Kidney epithelial cell (primary cell): ENCODE measurements around the gene UBE2G1. TPM values are rescaled to one million over a fixed set of nuclear protein-coding genes. Genes with fewer than 3 reads are reported as not detected.

Experiments
- DNase-seq: peaks from one replicate; pipeline ENCODE4 v3.0.0-alpha.2; 2010; ENCODE audit warnings: low read depth
- H3K27me3 ChIP-seq: 2 replicates; pipeline ENCODE4 v1.6.0; 2011; ENCODE audit warnings: low read length; ENCODE audit not compliant: control insufficient read depth, insufficient read depth
- H3K36me3 ChIP-seq: 2 replicates; pipeline ENCODE4 v1.5.1; 2011; ENCODE audit warnings: low read length; ENCODE audit not compliant: control insufficient read depth, insufficient read depth
- H3K4me3 ChIP-seq: 2 replicates; pipeline ENCODE4 v1.5.1; 2011; ENCODE audit warnings: low read depth, mild to moderate bottlenecking, control low read depth, low read length
- total RNA-seq: library from RNA; depleted of rRNA; stranded (reverse); fragments of >200 nt; gene quantifications from 2 replicates; pipeline ENCODE4 v1.2.3, GENCODE V29; 2015
- TF ChIP-seq, protein P1 (sequence below): IDR thresholded peaks from 2 replicates; pipeline ENCODE4 v1.5.1; 2011; ENCODE audit warnings: mild to moderate bottlenecking, moderate library complexity, low read length, control low read depth, inconsistent platforms; ENCODE audit not compliant: insufficient read depth, poor library complexity, severe bottlenecking

UBE2G1 gene
- total RNA-seq, 1 donor from 2014 or later, result 57.3 TPM

DNA sequence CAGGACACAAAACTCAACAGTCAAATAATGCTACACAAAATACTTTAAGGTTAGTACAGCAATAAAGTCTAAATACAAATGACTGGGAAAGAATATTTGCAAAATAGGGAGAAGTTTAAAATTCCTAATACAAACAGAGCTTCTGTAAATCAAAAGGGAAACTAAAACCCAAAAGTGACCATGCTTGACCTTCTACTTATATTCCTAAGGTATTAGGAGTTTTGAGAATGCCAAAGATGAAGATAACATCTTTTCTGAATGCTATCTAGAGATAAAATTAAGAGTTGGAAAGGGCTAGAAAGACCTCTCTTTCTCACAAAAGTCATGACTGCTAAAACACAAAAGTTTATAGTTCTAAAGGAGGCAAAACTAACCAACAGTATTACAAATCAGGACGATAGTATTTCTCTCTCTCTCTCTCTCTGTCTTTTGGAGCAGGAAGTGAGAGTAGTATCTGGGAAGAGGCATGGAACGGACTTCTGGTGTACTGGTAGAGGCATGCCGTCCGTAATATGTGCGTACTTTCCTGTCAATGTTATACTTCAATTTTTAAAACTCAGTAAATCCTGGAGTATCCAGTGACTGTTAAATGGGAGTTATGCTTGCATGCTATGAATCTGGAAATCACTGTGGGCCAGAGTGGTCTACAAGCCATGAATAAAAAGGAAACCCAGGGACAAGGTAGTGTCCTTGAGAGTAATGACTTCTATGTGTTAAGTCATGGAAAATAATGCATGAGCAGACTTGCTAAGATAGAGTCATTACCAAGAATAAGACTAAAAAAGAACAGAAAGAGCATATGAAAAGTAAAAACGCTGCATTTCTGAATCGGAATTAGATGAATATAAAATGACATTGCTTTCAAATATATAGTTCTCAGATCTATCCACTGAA, 53.0 kb downstream of the UBE2G1 start:
- TF ChIP-seq, protein P1, sequence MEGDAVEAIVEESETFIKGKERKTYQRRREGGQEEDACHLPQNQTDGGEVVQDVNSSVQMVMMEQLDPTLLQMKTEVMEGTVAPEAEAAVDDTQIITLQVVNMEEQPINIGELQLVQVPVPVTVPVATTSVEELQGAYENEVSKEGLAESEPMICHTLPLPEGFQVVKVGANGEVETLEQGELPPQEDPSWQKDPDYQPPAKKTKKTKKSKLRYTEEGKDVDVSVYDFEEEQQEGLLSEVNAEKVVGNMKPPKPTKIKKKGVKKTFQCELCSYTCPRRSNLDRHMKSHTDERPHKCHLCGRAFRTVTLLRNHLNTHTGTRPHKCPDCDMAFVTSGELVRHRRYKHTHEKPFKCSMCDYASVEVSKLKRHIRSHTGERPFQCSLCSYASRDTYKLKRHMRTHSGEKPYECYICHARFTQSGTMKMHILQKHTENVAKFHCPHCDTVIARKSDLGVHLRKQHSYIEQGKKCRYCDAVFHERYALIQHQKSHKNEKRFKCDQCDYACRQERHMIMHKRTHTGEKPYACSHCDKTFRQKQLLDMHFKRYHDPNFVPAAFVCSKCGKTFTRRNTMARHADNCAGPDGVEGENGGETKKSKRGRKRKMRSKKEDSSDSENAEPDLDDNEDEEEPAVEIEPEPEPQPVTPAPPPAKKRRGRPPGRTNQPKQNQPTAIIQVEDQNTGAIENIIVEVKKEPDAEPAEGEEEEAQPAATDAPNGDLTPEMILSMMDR, result no peak
- Histone ChIP-seq H3K27me3 (no peaks in the 10 kb centered on the region), H3K36me3 (no peaks in the 10 kb centered on the region), H3K4me3 (no peak overlapping the region)
- no peak for DNase-seq

DNA sequence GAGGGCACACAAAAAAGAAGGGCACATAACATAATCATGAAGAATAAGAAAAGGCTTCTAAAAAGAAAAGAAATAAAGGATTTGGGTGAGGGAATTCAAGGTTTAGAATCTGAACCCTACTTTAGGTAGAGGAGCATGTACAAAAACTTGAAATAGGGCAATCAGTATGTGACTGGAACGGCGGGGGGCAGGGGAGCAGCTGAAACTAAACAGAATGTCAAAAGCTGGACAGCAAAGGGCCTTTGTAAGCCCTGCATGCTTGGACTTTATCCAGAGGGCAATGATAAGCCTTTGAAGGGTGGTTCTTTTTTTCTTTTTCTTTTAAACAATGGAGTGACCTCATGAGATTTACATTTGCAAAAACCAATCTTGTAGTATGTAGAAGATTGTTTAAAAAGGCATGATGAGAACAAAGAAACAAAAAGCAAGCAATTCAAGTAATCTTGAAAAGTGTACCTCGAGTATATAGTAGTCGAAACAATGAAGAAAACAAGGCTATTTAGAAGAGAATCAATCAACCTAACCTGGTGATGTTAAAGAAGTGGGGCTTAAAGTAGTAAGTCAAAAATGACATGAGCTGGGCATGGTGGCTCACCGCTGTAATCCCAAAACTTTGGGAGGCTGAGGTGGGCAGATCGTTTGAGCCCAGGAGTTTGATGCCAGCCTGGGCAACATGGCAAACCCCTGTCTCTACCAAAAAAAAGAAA, 56.0 kb downstream of the UBE2G1 start:
- H3K4me3 ChIP-seq, result no peak overlapping the region
- TF ChIP-seq, protein P1, result no peak
- no peaks in the 10 kb centered on the region for H3K36me3 ChIP-seq
- DNase-seq, result no peak
- no peaks in the 10 kb centered on the region for H3K27me3 ChIP-seq

DNA sequence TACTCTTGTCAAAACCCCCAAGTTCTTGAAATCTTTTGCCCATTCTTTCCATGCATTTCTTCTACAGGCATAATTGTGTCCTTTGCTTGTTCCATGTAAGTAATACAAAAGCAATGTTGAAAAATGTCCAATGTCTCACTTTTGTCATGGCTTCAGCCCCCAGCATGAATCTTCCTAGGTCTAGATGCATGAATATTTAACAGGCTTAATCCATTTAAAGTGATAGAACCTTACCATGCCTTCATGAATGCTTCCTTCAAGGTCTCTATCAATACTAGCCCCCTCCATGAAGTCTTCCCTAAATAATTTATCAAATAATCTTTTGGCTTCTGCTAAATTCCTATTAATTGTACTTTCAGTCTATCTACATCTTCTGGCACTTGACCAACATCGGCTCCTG, 56.6 kb downstream of the UBE2G1 start:
- DNase-seq, result no peak
- no peak overlapping the region for H3K4me3 ChIP-seq
- H3K27me3 ChIP-seq, result no peaks in the 10 kb centered on the region
- no peaks in the 10 kb centered on the region for H3K36me3 ChIP-seq
- TF ChIP-seq, protein P1, result no peak

DNA sequence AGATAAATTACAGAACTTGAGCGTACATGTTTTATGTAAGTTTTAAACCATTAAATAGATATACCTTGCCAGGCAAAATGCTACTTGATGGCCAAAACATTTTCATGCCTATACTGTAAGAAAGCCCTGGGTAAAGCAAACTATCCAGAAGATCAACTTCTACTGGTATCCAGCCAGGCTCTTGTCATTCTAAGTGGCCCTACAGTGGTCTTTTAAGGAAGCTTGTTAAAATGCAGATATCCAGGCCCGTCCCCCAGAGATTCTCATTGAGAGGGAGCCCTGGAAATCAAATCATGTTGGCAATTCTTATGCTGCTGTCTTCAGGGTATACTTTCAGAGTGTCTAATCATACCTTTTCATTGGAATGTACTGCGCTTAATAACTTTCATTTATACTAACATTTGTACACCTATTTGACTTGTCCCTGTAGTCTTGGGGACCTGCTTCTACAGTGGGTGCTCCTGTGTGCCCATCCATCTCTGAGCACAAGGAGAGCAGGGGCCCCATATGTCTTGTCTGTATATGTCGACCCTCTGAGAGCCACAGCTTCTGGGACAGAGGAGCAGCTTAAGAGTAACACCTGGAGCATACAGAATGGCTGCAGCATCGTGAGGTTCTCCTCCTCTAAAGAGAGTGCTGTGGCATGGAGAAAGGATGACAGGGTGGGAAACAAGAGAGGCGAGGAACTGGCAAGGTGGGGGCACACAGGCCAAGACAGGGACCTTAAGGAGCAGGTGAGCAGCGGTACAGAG, 59.1 kb downstream of the UBE2G1 start:
- DNase-seq, result no peak
- no peaks in the 10 kb centered on the region for H3K27me3 ChIP-seq
- TF ChIP-seq, protein P1, result no peak
- no peaks in the 10 kb centered on the region for H3K36me3 ChIP-seq
- H3K4me3 ChIP-seq, result no peak overlapping the region

DNA sequence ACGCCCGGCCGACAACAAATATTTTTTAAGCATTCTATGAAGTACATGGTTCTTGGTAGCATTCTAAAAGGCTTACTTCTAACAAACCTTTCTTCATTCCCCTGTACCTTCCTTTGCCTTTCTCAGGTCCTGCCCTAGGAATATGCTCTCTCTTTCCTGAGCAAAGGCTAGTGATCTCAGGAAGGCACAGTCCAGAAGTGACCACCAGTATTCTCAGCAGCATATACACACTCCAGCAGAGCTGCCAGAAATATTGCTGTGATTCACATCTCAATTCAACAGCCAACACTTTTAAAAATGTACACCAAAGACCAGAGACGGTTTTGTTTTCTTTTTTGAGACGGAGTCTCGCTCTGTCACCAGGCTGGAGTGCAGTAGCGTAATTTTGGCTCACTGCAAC, 61.3 kb downstream of the UBE2G1 start:
- Histone ChIP-seq H3K36me3 (no peaks in the 10 kb centered on the region), H3K4me3 (no peak overlapping the region), H3K27me3 (no peaks in the 10 kb centered on the region)
- TF ChIP-seq, protein P1, result no peak
- DNase-seq, result no peak
